Keratinocyte (primary cell): ENCODE results near the gene SAMD4A. TPM values are rescaled to one million over a fixed set of nuclear protein-coding genes. Genes with fewer than 3 reads are reported as not detected.
A peak's percentile ranks its signal among the peaks of the same experiment; 100 is the strongest.

Experiments
- DNase-seq: peaks from one replicate; pipeline ENCODE4 v3.0.0-alpha.2; 2011; ENCODE audit warnings: low read depth, missing footprints, low spot score
- FAIRE-seq: peaks from 2 replicates; lab custom pipeline; 2011; peaks lifted over from hg19 to GRCh38; lab: Jason Lieb, UNC
- H2AFZ ChIP-seq: 2 replicates; pipeline ENCODE4 v1.6.0; 2012; ENCODE audit warnings: low read length, control low read depth, inconsistent platforms; ENCODE audit not compliant: control insufficient read depth
- H3K27ac ChIP-seq: 2 replicates; pipeline ENCODE4 v1.5.1; 2011; ENCODE audit warnings: low read length; ENCODE audit not compliant: control insufficient read depth, insufficient read depth
- H3K27me3 ChIP-seq: 3 replicates; pipeline ENCODE4 v1.6.0; 2011; ENCODE audit warnings: low read length; ENCODE audit not compliant: control insufficient read depth, insufficient read depth; ENCODE audit errors: extremely low read depth
- H3K36me3 ChIP-seq, 2 experiments: 2 replicates in 1 of 2; 3 replicates in 1 of 2; pipeline ENCODE4 v1.5.1; 2011; ENCODE audit warnings: low read length in 2 of 2, mild to moderate bottlenecking in 1 of 2; ENCODE audit not compliant: control insufficient read depth in 2 of 2, insufficient read depth in 2 of 2; ENCODE audit errors: extremely low read depth in 1 of 2
- H3K4me1 ChIP-seq: 3 replicates; pipeline ENCODE4 v1.5.1; 2011; ENCODE audit warnings: low read length; ENCODE audit not compliant: control insufficient read depth, insufficient read depth; ENCODE audit errors: extremely low read depth
- H3K4me2 ChIP-seq: 3 replicates; pipeline ENCODE4 v1.6.0; 2011; ENCODE audit warnings: low read depth, low read length; ENCODE audit not compliant: control insufficient read depth, insufficient read depth; ENCODE audit errors: extremely low read depth
- H3K4me3 ChIP-seq, 3 experiments: fragments of 200-600 bp in 1 of 3; sonication (generic) in 1 of 3; 2 replicates in 2 of 3; 3 replicates in 1 of 3; pipeline ENCODE4 v1.5.1; 2011 to 2016; ENCODE audit warnings: low read length in 3 of 3, mild to moderate bottlenecking in 3 of 3, control low read depth in 2 of 3, inconsistent platforms in 1 of 3, low read depth in 1 of 3, mixed read lengths in 1 of 3, mixed run types in 1 of 3, moderate library complexity in 1 of 3; ENCODE audit not compliant: control insufficient read depth in 2 of 3, insufficient read depth in 2 of 3; ENCODE audit errors: extremely low read depth in 1 of 3
- H3K79me2 ChIP-seq: 2 replicates; pipeline ENCODE4 v1.6.0; 2012; ENCODE audit warnings: low read length; ENCODE audit not compliant: control insufficient read depth, insufficient read depth
- H3K9ac ChIP-seq: 3 replicates; pipeline ENCODE4 v1.6.0; 2011; ENCODE audit warnings: low read length; ENCODE audit not compliant: control insufficient read depth, insufficient read depth; ENCODE audit errors: extremely low read depth
- H3K9me1 ChIP-seq: 3 replicates; pipeline ENCODE4 v1.6.0; 2011; ENCODE audit warnings: low read length; ENCODE audit not compliant: control insufficient read depth, insufficient read depth; ENCODE audit errors: extremely low read depth
- H3K9me3 ChIP-seq: 2 replicates; pipeline ENCODE4 v1.5.1; 2012; ENCODE audit warnings: low read depth, low read length; ENCODE audit not compliant: control insufficient read depth
- H4K20me1 ChIP-seq: 3 replicates; pipeline ENCODE4 v1.6.0; 2011; ENCODE audit warnings: low read length; ENCODE audit not compliant: control insufficient read depth, insufficient read depth; ENCODE audit errors: extremely low read depth
- CTCF ChIP-seq, 3 experiments: IDR thresholded peaks in 1 of 3; conservative IDR thresholded peaks in 1 of 3; optimal IDR thresholded peaks in 1 of 3; 2 replicates in 2 of 3; 3 replicates in 1 of 3; pipeline versions ENCODE3 to v1.5.1; 2011; ENCODE audit warnings: low read length in 3 of 3, mild to moderate bottlenecking in 3 of 3, moderate library complexity in 2 of 3, control low read depth in 1 of 3, inconsistent platforms in 1 of 3; ENCODE audit not compliant: insufficient read depth in 2 of 3; ENCODE audit errors: extremely low read depth in 1 of 3
- EZH2 ChIP-seq: IDR thresholded peaks from one replicate; pipeline ENCODE4 v1.6.1; 2012; ENCODE audit warnings: inconsistent platforms, mild to moderate bottlenecking, low read length, moderate library complexity
- dilution Hi-C: fragments of 300-500 bp; cut with MboI; formaldehyde crosslinking; loops from one replicate; pipeline ENCODE4 v1.7.0; 2020; ENCODE audit warnings: low sequenced_read_pairs; ENCODE audit not compliant: extremely low pct_ligation_motif_present
- polyA plus RNA-seq, 5 experiments: library from polyadenylated mRNA; depleted of rRNA in 3 of 5; stranded (reverse) in 3 of 5; stranded (forward) in 1 of 5; unstranded in 1 of 5; fragments of >200 nt; gene quantifications; 1 replicate in 1 of 5; 2 replicates in 3 of 5; 3 replicates in 1 of 5; pipeline versions ENCODE4 v1.2.1 to v1.2.3, GENCODE V29; 2011 to 2012; ENCODE audit warnings: missing spikeins in 2 of 5, low read depth in 1 of 5, low replicate concordance in 1 of 5

SAMD4A gene
- polyA plus RNA-seq, 1 donor (not counting 4 experiments of a cell fraction or from before 2014, with no cell fraction given), result 16.2 TPM

- no peaks in the 10 kb centered on the region for H3K9me3 ChIP-seq
- peaks cover 33% of the 10 kb centered on the region for H3K4me1 ChIP-seq
- TF ChIP-seq CTCF (optimal IDR thresholded peaks at IDR 0.05 in 1 of 3, IDR thresholded peaks at IDR 0.05 in 1 of 3, conservative IDR thresholded peaks at IDR 0.05 in 1 of 3; ENCODE audit: extremely low read depth in 1 of 3, insufficient read depth in 2 of 3, low read length in 3 of 3) (no peak), EZH2 (no peak)
- no peak overlapping the region for H2AFZ ChIP-seq
- H3K27ac ChIP-seq, result no peak overlapping the region
- DNase-seq (no peak), FAIRE-seq (no peak)
- no peaks in the 10 kb centered on the region for H4K20me1 ChIP-seq
- H3K36me3 ChIP-seq, result peaks cover 9 to 25% of the 10 kb centered on the region in 2 experiments
- dilution Hi-C loops, result no loop called here
- no peak overlapping the region for H3K4me3 ChIP-seq
- H3K27me3 ChIP-seq, result no peaks in the 10 kb centered on the region
- H3K79me2 ChIP-seq, result no peaks in the 10 kb centered on the region
- H3K9me1 ChIP-seq, result no peaks in the 10 kb centered on the region
- H3K4me2 ChIP-seq, result no peak overlapping the region
- no peak overlapping the region for H3K9ac ChIP-seq
Observed at GRCh38 chr14:54771411-54772027, 204.6 kb downstream of the SAMD4A start.

GRCh38 chr14:54772451-54772881 is 205.5 kb downstream of the SAMD4A start:
- FAIRE-seq (peak; percentile 9), DNase-seq (no peak)
- Histone ChIP-seq H3K36me3 (peaks cover 14 to 21% of the 10 kb centered on the region in 2 experiments), H3K9me3 (no peaks in the 10 kb centered on the region), H4K20me1 (no peaks in the 10 kb centered on the region), H3K9me1 (no peaks in the 10 kb centered on the region), H3K27me3 (no peaks in the 10 kb centered on the region), H3K27ac (peak overlapping the region; percentile 85), H3K4me1 (peaks cover 38% of the 10 kb centered on the region), H3K4me2 (peak overlapping the region; percentile 56), H2AFZ (no peak overlapping the region), H3K79me2 (no peaks in the 10 kb centered on the region), H3K4me3 (no peak overlapping the region), H3K9ac (peak overlapping the region; percentile 70)
- TF ChIP-seq EZH2 (no peak), CTCF (optimal IDR thresholded peaks at IDR 0.05 in 1 of 3, IDR thresholded peaks at IDR 0.05 in 1 of 3, conservative IDR thresholded peaks at IDR 0.05 in 1 of 3; ENCODE audit: extremely low read depth in 1 of 3, insufficient read depth in 2 of 3, low read length in 3 of 3) (no peak)
- dilution Hi-C loops, result no loop called here
